H1 (cell line): Measurements from ENCODE around the gene C19orf25. TPM values are rescaled to one million over a fixed set of nuclear protein-coding genes. Genes with fewer than 3 reads are reported as not detected.

ENCODE experiments used
- CTCF ChIA-PET: fragments of 300-600 bp; sonication (Branson Sonifier 250); formaldehyde crosslinking; loops from one replicate; lab custom pipeline; 2021; ENCODE audit not compliant: partially characterized antibody; lab: Charles Lee
- POLR2A ChIA-PET: fragments of 300-600 bp; sonication (Branson Sonifier 250); formaldehyde crosslinking; loops from one replicate; lab custom pipeline; 2021; ENCODE audit warnings: inconsistent platforms; ENCODE audit not compliant: partially characterized antibody; lab: Charles Lee
- DNase-seq, 2 experiments: peaks; one replicate each; pipeline versions ENCODE4 v3.0.0 to v3.0.0-alpha.2; 2010 to 2022; ENCODE audit warnings: low spot score in 2 of 2, low read depth in 1 of 2, mixed read lengths in 1 of 2
- FAIRE-seq: peaks from 2 replicates; lab custom pipeline; 2011; peaks lifted over from hg19 to GRCh38; lab: Jason Lieb, UNC
- H2AFZ ChIP-seq: 2 replicates; pipeline ENCODE4 v1.8.1; 2012; ENCODE audit warnings: low read length, inconsistent platforms
- H2AK5ac ChIP-seq: 2 replicates; pipeline ENCODE4 v1.6.1; 2013; ENCODE audit warnings: low read depth, low read length
- H2BK120ac ChIP-seq: replicated peaks from 2 replicates; pipeline ENCODE3; 2013; ENCODE audit warnings: low read depth, low read length, inconsistent platforms
- H2BK12ac ChIP-seq: 2 replicates; pipeline ENCODE4 v1.6.1; 2013; ENCODE audit warnings: low read depth, low read length
- H2BK15ac ChIP-seq: 2 replicates; pipeline ENCODE4 v1.6.1; 2013; ENCODE audit warnings: low read length
- H2BK20ac ChIP-seq: 2 replicates; pipeline ENCODE4 v1.6.1; 2013; ENCODE audit warnings: low read length
- H2BK5ac ChIP-seq: 2 replicates; pipeline ENCODE4 v1.6.1; 2013; ENCODE audit warnings: low read depth, low read length
- H3K14ac ChIP-seq: 2 replicates; pipeline ENCODE4 v1.6.1; 2013; ENCODE audit warnings: inconsistent platforms; ENCODE audit not compliant: insufficient read length
- H3K18ac ChIP-seq: 2 replicates; pipeline ENCODE4 v1.6.1; 2013; ENCODE audit warnings: low read length; ENCODE audit errors: extremely low read depth
- H3K23ac ChIP-seq: 2 replicates; pipeline ENCODE4 v1.6.1; 2013; ENCODE audit warnings: inconsistent platforms; ENCODE audit not compliant: insufficient read length
- H3K23me2 ChIP-seq: 2 replicates; pipeline ENCODE4 v1.6.1; 2013; ENCODE audit warnings: low read depth, low read length
- H3K27ac ChIP-seq: 2 replicates; pipeline ENCODE4 v1.6.1; 2011; ENCODE audit warnings: low read depth, low read length, inconsistent platforms
- H3K27me3 ChIP-seq, 4 experiments: replicated peaks in 1 of 4; 1 replicate in 1 of 4; 2 replicates in 3 of 4; pipeline versions ENCODE4 v1.6.1 to v1.8.1; 2011 to 2013; ENCODE audit warnings: low read length in 3 of 4, mild to moderate bottlenecking in 3 of 4, inconsistent platforms in 2 of 4, mixed read lengths in 2 of 4, moderate library complexity in 1 of 4; ENCODE audit not compliant: control insufficient read depth in 3 of 4, insufficient read depth in 3 of 4; ENCODE audit errors: extremely low read depth in 1 of 4
- H3K36me3 ChIP-seq, 4 experiments: 2 replicates each; pipeline versions ENCODE4 v1.6.1 to v1.8.1; 2011 to 2013; ENCODE audit warnings: mild to moderate bottlenecking in 4 of 4, low read length in 3 of 4, moderate library complexity in 2 of 4, control low read depth in 1 of 4, inconsistent platforms in 1 of 4; ENCODE audit not compliant: insufficient read depth in 4 of 4, control insufficient read depth in 2 of 4
- H3K4ac ChIP-seq: replicated peaks from 2 replicates; pipeline ENCODE3; 2013; ENCODE audit warnings: low read length, low read depth, mixed read lengths, inconsistent platforms; ENCODE audit not compliant: insufficient read length
- H3K4me1 ChIP-seq, 4 experiments: replicated peaks in 1 of 4; 1 replicate in 1 of 4; 2 replicates in 3 of 4; pipeline versions ENCODE4 v1.6.1 to v1.8.1; 2011 to 2013; ENCODE audit warnings: low read length in 3 of 4, inconsistent platforms in 2 of 4, mixed read lengths in 1 of 4; ENCODE audit not compliant: insufficient read depth in 4 of 4, control insufficient read depth in 3 of 4
- H3K4me2 ChIP-seq, 2 experiments: 2 replicates each; pipeline versions ENCODE4 v1.6.1 to v1.8.1; 2011 to 2013; ENCODE audit warnings: low read depth in 2 of 2, low read length in 2 of 2, control low read depth in 1 of 2, inconsistent platforms in 1 of 2, mild to moderate bottlenecking in 1 of 2; ENCODE audit not compliant: insufficient read depth in 1 of 2
- H3K4me3 ChIP-seq, 4 experiments: fragments of 200-600, 300-600 bp in 1 of 4; sonication (generic), shearing (Covaris generic), sonication (Bioruptor Twin) in 1 of 4; 2 replicates each; pipeline versions ENCODE4 v1.5.1 to v1.8.1; 2011 to 2016; ENCODE audit warnings: low read length in 4 of 4, low read depth in 3 of 4, control low read depth in 2 of 4, inconsistent platforms in 2 of 4, mild to moderate bottlenecking in 2 of 4, mixed read lengths in 1 of 4, moderate library complexity in 1 of 4; ENCODE audit not compliant: insufficient read depth in 2 of 4; ENCODE audit errors: extremely low read depth in 1 of 4
- H3K56ac ChIP-seq: replicated peaks from 2 replicates; pipeline ENCODE3; 2013; ENCODE audit warnings: low read depth, mild to moderate bottlenecking, mixed read lengths, low read length, inconsistent platforms; ENCODE audit not compliant: insufficient read length
- H3K79me1 ChIP-seq: 2 replicates; pipeline ENCODE4 v1.6.1; 2013; ENCODE audit warnings: low read depth, low read length, control low read depth
- H3K79me2 ChIP-seq, 2 experiments: 2 replicates each; pipeline versions ENCODE4 v1.6.1 to v1.8.1; 2012 to 2013; ENCODE audit warnings: low read length in 2 of 2, mild to moderate bottlenecking in 2 of 2, inconsistent platforms in 1 of 2; ENCODE audit not compliant: insufficient read depth in 2 of 2, control insufficient read depth in 1 of 2
- H3K9ac ChIP-seq, 4 experiments: replicated peaks in 1 of 4; 1 replicate in 1 of 4; 2 replicates in 3 of 4; pipeline versions ENCODE4 v1.6.1 to v1.8.1; 2011 to 2013; ENCODE audit warnings: low read depth in 3 of 4, low read length in 3 of 4, control low read depth in 2 of 4, mild to moderate bottlenecking in 2 of 4, moderate library complexity in 2 of 4, inconsistent platforms in 1 of 4; ENCODE audit errors: extremely low read depth in 1 of 4
- H3K9me3 ChIP-seq, 2 experiments: 2 replicates each; pipeline versions ENCODE4 v1.6.1 to v1.8.1; 2012 to 2013; ENCODE audit warnings: mild to moderate bottlenecking in 2 of 2, moderate library complexity in 2 of 2, control low read depth in 1 of 2, inconsistent platforms in 1 of 2, low read depth in 1 of 2, low read length in 1 of 2, mixed read lengths in 1 of 2; ENCODE audit not compliant: insufficient read depth in 2 of 2
- H4K20me1 ChIP-seq, 2 experiments: replicated peaks in 1 of 2; 2 replicates each; pipeline versions ENCODE3 to v1.8.1; 2011 to 2013; ENCODE audit warnings: inconsistent platforms in 2 of 2, low read length in 2 of 2, mild to moderate bottlenecking in 1 of 2; ENCODE audit not compliant: insufficient read depth in 2 of 2, control insufficient read depth in 1 of 2
- H4K5ac ChIP-seq: 2 replicates; pipeline ENCODE4 v1.6.1; 2013; ENCODE audit warnings: low read length, low read depth, mixed read lengths, inconsistent platforms; ENCODE audit not compliant: insufficient read length
- H4K8ac ChIP-seq: 2 replicates; pipeline ENCODE4 v1.8.0; 2013; ENCODE audit warnings: mild to moderate bottlenecking, moderate library complexity, low read length, inconsistent platforms; ENCODE audit not compliant: insufficient read depth; ENCODE audit errors: extremely low read depth
- H4K91ac ChIP-seq: replicated peaks from 2 replicates; pipeline ENCODE3; 2013; ENCODE audit warnings: low read length, mixed read lengths, inconsistent platforms; ENCODE audit not compliant: insufficient read length
- CREB1 ChIP-seq: IDR thresholded peaks from 2 replicates; pipeline ENCODE4 v1.6.1; 2012; ENCODE audit warnings: inconsistent platforms
- GTF2F1 ChIP-seq: IDR thresholded peaks from 2 replicates; pipeline ENCODE4 v1.6.1; 2012; ENCODE audit warnings: low read depth, low read length, improper control_type of control experiment, borderline replicate concordance
- MAX ChIP-seq: IDR thresholded peaks from 2 replicates; pipeline ENCODE4 v1.6.1; 2012; ENCODE audit warnings: inconsistent platforms
- SP1 ChIP-seq: IDR thresholded peaks from 2 replicates; pipeline ENCODE4 v1.6.1; 2011; ENCODE audit warnings: low read depth, low read length
- WGBS, 2 experiments: shearing (Covaris generic) in 1 of 2; methylation state at CpG; one replicate each; pipeline versions ENCODE4 v1.1.6 to v1.1.7; 2013 to 2015; ENCODE audit warnings: low lambda C conversion rate in 2 of 2, mixed read lengths in 2 of 2, inconsistent platforms in 1 of 2, low coverage in 1 of 2, missing lambda C conversion rate in 1 of 2; ENCODE audit not compliant: insufficient replicate concordance in 2 of 2, insufficient coverage in 1 of 2, insufficient read length in 1 of 2; ENCODE audit errors: extremely low coverage in 1 of 2, missing lambda C conversion rate in 1 of 2; 5-methylcytosine and 5-hydroxymethylcytosine counted together
- polyA plus RNA-seq, 7 experiments: library from polyadenylated mRNA; depleted of rRNA in 3 of 7; stranded (reverse) in 5 of 7; unstranded in 2 of 7; fragments of >200 nt in 5 of 7; fragments of 200-250 nt in 2 of 7; gene quantifications; 1 replicate in 5 of 7; 2 replicates in 1 of 7; 4 replicates in 1 of 7; pipeline versions ENCODE4 v1.2.1 to v1.2.3, GENCODE V29; 2011 to 2013; ENCODE audit warnings: missing spikeins in 2 of 7, mixed read lengths in 2 of 7
- total RNA-seq: library from RNA; stranded (reverse); fragmentation: NEBNext Ultra II Directional; extraction: Animal tissue kit (Norgen Biotek cat#: 25700); gene quantifications from 2 replicates; pipeline ENCODE4 v1.2.1, GENCODE V29; 2021

C19orf25 gene
- total and polyA plus RNA-seq, 2 of the 8 experiments (the other 6 are each of a cell fraction or from before 2014, with no cell fraction given), result 41.3 to 67.4 TPM

- Histone ChIP-seq H3K36me3 (no peaks in the 10 kb centered on the region), H2AK5ac (no peak overlapping the region), H3K9me3 (peaks cover 3 to 7% of the 10 kb centered on the region in 2 experiments; a peak in 2 of 4 replicates), H3K4me3 (no peak overlapping the region), H3K79me2 (no peaks in the 10 kb centered on the region), H2BK5ac (no peak overlapping the region), H3K23me2 (peaks cover 10% of the 10 kb centered on the region; the same call in 1 of the 2 replicates), H2BK15ac (no peak overlapping the region), H3K4ac (no peak overlapping the region), H3K4me2 (no peak overlapping the region), H3K23ac (no peak overlapping the region), H3K27ac (no peak overlapping the region), H4K20me1 (no peaks in the 10 kb centered on the region), H3K56ac (no peak overlapping the region), H3K79me1 (no peaks in the 10 kb centered on the region), H2BK120ac (no peak overlapping the region), H4K5ac (no peak overlapping the region), H4K8ac (no peak overlapping the region), H3K4me1 (peaks cover 0 to 11% (median 7%) of the 10 kb centered on the region in 4 experiments; a peak in 5 of 7 replicates), H3K18ac (no peak overlapping the region), H2BK20ac (no peak overlapping the region), H2BK12ac (no peak overlapping the region), H3K9ac (no peak overlapping the region), H4K91ac (no peak overlapping the region), H3K14ac (no peak overlapping the region), H2AFZ (no peak overlapping the region), H3K27me3 (peaks cover 0 to 19% (median 16%) of the 10 kb centered on the region in 4 experiments; a peak in 5 of 7 replicates)
- no peak for TF ChIP-seq CREB1
- no peak for TF ChIP-seq MAX
- TF ChIP-seq SP1, result no peak
- TF ChIP-seq GTF2F1, result no peak
- DNase-seq (no peak), FAIRE-seq (no peak)
- ChIA-PET CTCF (interaction anchor here (0.6 to 3.9 kb wide), 3 partner anchors 11 to 263 kb away, joined by 3 to 14 read pairs (median 4); no protein-coding TSS in a partner anchor), POLR2A (no interaction called here)
- WGBS, 2 experiments, result 82% methylated on average over 7 of the region's 8 CpGs; no CpG with 5 or more reads in 1 of the 2 experiments
Measured at GRCh38 chr19:1505012-1505411, 26.0 kb upstream of the C19orf25 start.
